Ishikawa (cell line): Measurements from ENCODE around the gene INSIG1.

Experiments used
- CEBPB ChIP-seq: IDR thresholded peaks from 2 replicates; pipeline ENCODE4 v1.6.1; 2012
- CREB1 ChIP-seq: IDR thresholded peaks from 2 replicates; pipeline ENCODE4 v1.6.1; 2012; ENCODE audit warnings: low read depth
- EGR1 ChIP-seq: IDR thresholded peaks from 2 replicates; pipeline ENCODE4 v1.6.1; 2012
- EP300 ChIP-seq: IDR thresholded peaks from 2 replicates; pipeline ENCODE4 v1.6.1; 2012; ENCODE audit warnings: borderline replicate concordance
- FOXM1 ChIP-seq: IDR thresholded peaks from 2 replicates; pipeline ENCODE4 v1.6.1; 2012; ENCODE audit warnings: low read depth, borderline replicate concordance
- MAX ChIP-seq: IDR thresholded peaks from 2 replicates; pipeline ENCODE4 v1.6.1; 2012
- NFIC ChIP-seq: IDR thresholded peaks from 2 replicates; pipeline ENCODE4 v1.6.1; 2012
- RAD21 ChIP-seq: IDR thresholded peaks from 2 replicates; pipeline ENCODE4 v1.6.1; 2012; ENCODE audit warnings: low read depth
- REST ChIP-seq: IDR thresholded peaks from 2 replicates; pipeline ENCODE4 v1.6.1; 2012; ENCODE audit warnings: low read depth, mild to moderate bottlenecking
- TAF1 ChIP-seq: IDR thresholded peaks from 2 replicates; pipeline ENCODE4 v1.6.1; 2012; ENCODE audit warnings: low read depth, mild to moderate bottlenecking
- TCF12 ChIP-seq: IDR thresholded peaks from 2 replicates; pipeline ENCODE4 v1.6.1; 2012; ENCODE audit warnings: low read depth
- TEAD4 ChIP-seq: IDR thresholded peaks from 2 replicates; pipeline ENCODE4 v1.6.1; 2012
- USF1 ChIP-seq: IDR thresholded peaks from 2 replicates; pipeline ENCODE4 v1.6.1; 2012
- YY1 ChIP-seq: IDR thresholded peaks from 2 replicates; pipeline ENCODE4 v1.6.1; 2012; ENCODE audit warnings: low read depth
- ZBTB7A ChIP-seq: IDR thresholded peaks from 2 replicates; pipeline ENCODE4 v1.6.1; 2012; ENCODE audit warnings: low read depth

Gene INSIG1

GRCh38 chr7:155295511-155295910 is 2.2 kb upstream of the INSIG1 start:
- TF ChIP-seq ZBTB7A (no peak), RAD21 (no peak), NFIC (no peak), TEAD4 (no peak), YY1 (no peak), EGR1 (no peak), EP300 (no peak), REST (no peak), FOXM1 (no peak), MAX (no peak), TCF12 (no peak)

GRCh38 chr7:155296006-155296787 is 1.5 kb upstream of the INSIG1 start:
- no peak for TF ChIP-seq REST
- TF ChIP-seq MAX: no peak
- TF ChIP-seq RAD21: no peak
- no peak for TF ChIP-seq FOXM1
- no peak for TF ChIP-seq TAF1
- no peak for TF ChIP-seq TCF12
- no peak for TF ChIP-seq ZBTB7A
- no peak for TF ChIP-seq CREB1
- no peak for TF ChIP-seq EGR1

GRCh38 chr7:155296788-155297516 is 726 bp upstream of the INSIG1 start:
- TF ChIP-seq TEAD4: no peak
- no peak for TF ChIP-seq TAF1
- TF ChIP-seq RAD21: peak; percentile 2; the same call in 1 of the 2 replicates
- no peak for TF ChIP-seq TCF12

GRCh38 chr7:155298288-155298833 is 683 bp downstream of the INSIG1 start:
- TF ChIP-seq FOXM1 (no peak), YY1 (no peak), MAX (peak; percentile 20; the same call in 1 of the 2 replicates), ZBTB7A (peak; percentile 65), EP300 (no peak)

- TF ChIP-seq TEAD4 (no peak), ZBTB7A (no peak), MAX (peak; percentile 81), NFIC (0 out of 2 replicates have a peak, but pooled peaks have one; percentile 14), CREB1 (no peak), FOXM1 (peak; percentile 54; the same call in 1 of the 2 replicates), TCF12 (no peak), USF1 (peak; percentile 86), REST (no peak), YY1 (no peak), RAD21 (no peak), EGR1 (no peak), CEBPB (no peak), EP300 (no peak; the same call in 1 of the 2 replicates), TAF1 (no peak)
These were observed 1.3 kb downstream of the INSIG1 start for GRCh38 chr7:155298834-155299534.
